HEK293T (cell line): ENCODE results near the gene CD3D.

ENCODE experiments used
- BHLHE40 ChIP-seq: fragments of 450-650 bp; IDR thresholded peaks from 2 replicates; pipeline ENCODE4 v1.6.1; 2016; ENCODE audit warnings: mild to moderate bottlenecking, moderate library complexity, borderline replicate concordance
- FOXK2 ChIP-seq: fragments of 450-650 bp; IDR thresholded peaks from 2 replicates; pipeline ENCODE4 v1.6.1; 2016; ENCODE audit warnings: mild to moderate bottlenecking
- FOXM1 ChIP-seq: fragments of 450-650 bp; IDR thresholded peaks from 2 replicates; pipeline ENCODE4 v1.6.1; 2017; ENCODE audit warnings: mild to moderate bottlenecking, borderline replicate concordance
- PKNOX1 ChIP-seq: fragments of 450-650 bp; IDR thresholded peaks from 2 replicates; pipeline ENCODE4 v1.6.1; 2016
- TARDBP ChIP-seq: fragments of 450-650 bp; IDR thresholded peaks from 2 replicates; pipeline ENCODE4 v1.6.1; 2016

- TF ChIP-seq FOXK2 (no peak), PKNOX1 (no peak), TARDBP (no peak), FOXM1 (no peak), BHLHE40 (no peak)
Measured at GRCh38 chr11:118364956-118365615, 22.6 kb upstream of the CD3D start.
